Middle frontal gyrus (tissue), 1 donor: ENCODE data around the gene SLC44A4.
"Not testable (repeated sequence)": the region's sequence is repeated elsewhere in the genome, so short reads cannot be mapped to it uniquely, and the experiment has no call there.

Experiments used
- DNase-seq: peaks from one replicate; pipeline ENCODE4 v3.0.0-alpha.2; 2015; ENCODE audit warnings: low spot score; ENCODE audit errors: extremely low spot score

SLC44A4 gene

DNA sequence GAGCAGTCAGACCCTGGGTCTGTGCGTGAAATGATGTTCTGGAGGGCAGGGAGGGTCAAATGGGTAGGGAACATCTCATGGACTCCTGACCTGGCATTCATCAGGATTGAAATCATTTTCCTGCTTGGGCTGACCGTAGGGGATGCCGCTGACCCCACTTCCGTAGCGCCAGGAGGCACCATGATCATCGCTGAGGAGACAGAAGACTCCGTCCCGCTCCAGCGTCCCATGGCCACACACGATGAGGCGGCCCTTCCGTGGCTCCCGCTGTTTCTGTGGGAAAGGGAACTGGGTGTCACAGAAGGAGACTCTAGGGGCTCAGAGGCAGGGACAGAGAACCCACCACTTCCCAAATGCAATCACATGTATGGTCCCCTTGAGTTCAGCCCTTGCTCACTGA, 18.4 kb downstream of the SLC44A4 start:
- no peak for DNase-seq

- no peak for DNase-seq
Observed at GRCh38 chr6:31859923-31860322, 18.9 kb downstream of the SLC44A4 start.

DNA sequence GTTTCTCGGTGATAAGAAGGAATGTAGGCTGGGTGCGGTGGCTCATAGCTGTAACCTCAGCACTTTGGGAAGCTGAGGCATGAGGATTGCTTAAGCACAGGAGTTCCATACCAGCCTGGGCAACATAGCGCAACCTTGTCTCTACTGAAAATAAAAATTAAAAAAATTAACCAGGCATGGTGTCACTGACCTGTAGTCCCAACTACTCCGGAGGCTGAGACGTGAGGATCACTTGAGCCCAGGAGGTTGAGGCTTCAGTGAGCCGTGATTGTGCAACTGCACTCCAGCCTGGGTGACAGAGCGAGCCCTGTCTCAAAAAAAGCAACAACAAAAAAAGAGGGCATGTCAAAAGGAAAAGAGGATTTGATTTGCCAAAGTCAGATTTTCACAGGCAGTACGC, 20.1 kb downstream of the SLC44A4 start:
- DNase-seq, result no peak

- not testable (repeated sequence) for DNase-seq
Observed at GRCh38 chr6:31857774-31858173, 21.0 kb downstream of the SLC44A4 start.

DNA sequence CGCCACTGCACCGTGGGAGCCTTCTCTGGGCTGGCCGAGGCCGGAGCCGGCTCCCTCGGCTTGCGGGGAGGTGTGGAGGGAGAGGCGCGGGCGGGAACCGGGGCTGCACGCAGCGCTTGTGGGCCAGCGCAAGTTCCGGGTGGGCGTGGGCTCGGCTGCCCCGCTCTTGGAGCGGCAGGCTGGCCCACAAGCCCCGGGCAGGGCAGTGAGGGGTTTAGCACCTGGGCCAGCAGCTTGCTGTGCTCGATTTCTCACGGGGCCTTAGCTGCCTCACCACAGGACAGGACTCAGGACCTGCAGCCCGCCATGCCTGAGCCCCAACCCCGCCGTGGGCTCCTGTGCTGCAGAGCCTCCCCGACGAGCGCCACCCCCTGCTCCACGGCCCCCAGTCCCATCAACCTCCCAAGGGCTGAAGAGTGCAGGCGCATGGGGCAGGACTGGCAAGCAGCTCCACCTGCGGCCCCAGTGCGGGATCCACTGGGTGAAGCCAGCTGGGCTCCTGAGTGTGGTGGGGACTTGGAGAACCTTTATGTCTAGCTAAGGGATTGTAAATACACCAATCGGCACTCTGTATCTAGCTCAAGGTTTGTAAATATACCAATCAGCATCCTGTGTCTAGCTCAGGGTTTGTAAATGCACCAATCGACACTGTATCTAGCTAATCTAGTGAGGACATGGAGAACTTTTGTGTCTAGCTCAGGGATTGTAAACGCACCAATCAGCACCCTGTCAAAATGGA, 26.6 kb downstream of the SLC44A4 start:
- DNase-seq, result not testable (repeated sequence)

DNA sequence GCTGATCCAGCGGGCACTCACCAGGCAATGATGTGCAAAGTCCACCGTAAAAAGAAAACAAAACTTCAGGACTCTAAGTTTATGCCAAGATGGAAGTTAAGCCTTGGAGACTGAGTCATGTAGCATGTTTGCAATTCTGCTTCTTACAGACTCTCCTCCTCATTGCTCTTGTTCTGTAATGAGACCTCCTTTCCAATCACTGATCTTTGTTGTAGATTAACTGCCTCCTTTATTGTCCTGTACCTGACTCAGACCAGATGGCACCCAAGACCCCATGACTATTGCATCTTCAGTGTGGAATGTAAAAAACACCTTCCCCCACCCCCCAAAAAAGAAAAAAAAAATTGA, 27.3 kb downstream of the SLC44A4 start:
- DNase-seq, result no peak

DNA sequence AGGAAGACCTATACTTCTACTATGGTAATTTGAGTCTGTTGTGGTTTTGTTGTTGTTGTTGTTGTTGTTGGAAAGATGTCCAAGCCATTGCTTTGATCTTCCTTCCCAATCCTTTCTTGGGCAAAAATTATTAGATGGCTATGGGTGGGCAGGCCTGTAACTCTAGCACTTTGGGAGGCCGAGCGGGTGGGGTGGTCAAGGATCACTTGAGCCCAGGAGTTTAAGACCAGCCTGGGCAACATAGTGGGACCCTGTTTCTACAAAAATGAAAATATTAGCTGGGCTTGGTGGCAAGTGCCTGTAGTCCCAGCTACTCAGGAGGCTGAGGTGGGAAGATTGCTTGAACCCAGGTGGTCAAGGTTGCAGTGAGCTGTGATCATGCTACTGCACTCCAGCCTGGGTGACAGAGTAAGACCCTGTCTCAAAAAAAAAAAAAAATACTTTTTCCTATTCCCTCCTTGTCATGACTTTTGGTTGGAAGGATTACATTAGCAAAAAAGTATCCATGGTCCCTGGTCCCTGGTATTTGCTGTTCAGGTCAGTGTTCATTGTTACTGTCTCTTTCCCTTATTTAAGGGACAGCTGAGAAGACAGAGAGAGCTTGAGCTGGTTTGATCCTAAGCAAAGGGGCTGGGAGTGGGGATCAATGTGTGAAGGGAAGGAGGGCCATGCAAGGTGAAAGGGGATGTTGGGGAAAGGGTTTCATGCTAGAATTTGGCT, 27.9 kb downstream of the SLC44A4 start:
- DNase-seq, result no peak

- no peak for DNase-seq
Observed at GRCh38 chr6:31847276-31847978, 31.4 kb downstream of the SLC44A4 start.

DNA sequence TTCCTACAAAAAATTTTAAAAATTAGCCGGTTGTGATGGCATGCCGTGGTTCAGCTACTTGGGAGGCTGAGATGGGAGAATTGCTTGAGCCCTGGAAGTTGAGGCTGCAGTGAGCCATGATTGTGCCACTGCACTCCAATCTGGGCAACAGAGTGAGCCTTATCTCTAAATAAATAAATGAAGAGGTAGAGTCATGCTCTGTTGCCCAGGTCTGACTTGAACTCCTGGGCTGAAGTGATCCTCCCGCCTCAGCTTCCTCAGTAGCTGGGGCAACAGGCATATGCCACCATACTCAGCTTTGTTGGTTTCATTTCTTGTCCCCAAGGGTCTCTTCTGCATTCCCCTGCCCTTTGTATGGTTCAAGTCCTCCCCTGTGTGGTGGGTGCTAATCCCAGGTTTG, 34.3 kb downstream of the SLC44A4 start:
- DNase-seq, result no peak

DNA sequence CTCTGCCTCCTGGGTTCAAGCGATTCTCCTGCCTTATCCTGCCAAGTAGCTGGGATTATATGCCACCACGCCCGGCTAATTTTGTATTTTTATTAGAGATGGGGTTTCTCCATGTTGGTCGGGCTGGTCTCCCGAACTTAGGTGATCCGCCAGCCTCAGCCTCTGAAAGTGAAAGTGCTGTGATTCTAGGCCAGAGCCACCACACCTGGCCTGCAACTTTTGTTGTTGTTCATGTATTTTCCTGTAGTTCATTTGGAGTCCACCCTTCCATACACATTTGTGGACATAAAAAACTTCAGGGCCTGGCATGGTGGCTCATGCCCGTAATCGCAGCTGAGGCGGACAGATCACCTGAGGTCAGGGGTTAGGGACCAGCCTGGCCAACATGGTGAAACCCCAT, 36.7 kb downstream of the SLC44A4 start:
- no peak for DNase-seq

GRCh38 chr6:31839779-31840126, 39.0 kb downstream of the SLC44A4 start:
- not testable (repeated sequence) for DNase-seq

DNA sequence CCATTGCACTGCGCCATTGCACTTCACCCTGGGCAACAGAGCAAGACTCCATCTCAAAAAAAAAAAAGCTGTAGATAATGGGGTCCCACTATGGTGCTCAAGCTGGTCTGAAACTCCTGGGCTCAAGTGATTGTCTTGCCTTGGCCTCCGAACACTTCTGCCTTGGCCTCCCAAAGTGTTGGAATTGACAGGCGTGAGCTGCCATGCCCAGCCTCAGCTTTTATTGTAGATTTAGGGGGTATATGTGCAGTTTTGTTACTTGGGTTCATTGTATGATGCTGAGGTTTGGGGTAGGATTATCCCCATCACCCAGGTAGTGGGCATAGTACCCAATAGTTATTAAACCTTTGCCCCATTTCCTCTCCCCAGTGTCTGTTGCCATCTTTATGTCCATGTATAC, 39.8 kb downstream of the SLC44A4 start:
- DNase-seq, result no peak

DNA sequence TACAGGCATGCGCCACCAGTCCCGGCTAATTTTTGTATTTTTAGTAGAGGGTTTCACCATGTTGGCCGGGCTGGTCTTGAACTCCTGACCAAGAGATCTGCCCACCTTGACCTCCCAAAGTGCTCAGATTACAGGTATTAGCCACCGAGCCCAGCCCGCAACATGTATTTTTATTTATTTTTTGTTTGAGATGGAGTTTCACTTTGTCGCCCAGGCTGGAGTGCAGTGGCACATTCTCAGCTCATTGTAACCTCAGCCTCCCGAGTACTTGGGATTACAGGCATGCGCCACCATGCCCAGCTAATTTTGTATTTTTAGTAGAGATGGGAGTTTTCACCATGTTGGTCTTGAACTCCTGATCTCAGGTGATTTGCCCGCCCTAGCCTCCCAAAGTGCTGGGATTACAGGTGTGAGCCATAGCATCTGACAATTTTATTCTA, 40.7 kb downstream of the SLC44A4 start:
- not testable (repeated sequence) for DNase-seq

- no peak for DNase-seq
Observed at GRCh38 chr6:31837369-31838113, 41.3 kb downstream of the SLC44A4 start.

- no peak for DNase-seq
Observed at GRCh38 chr6:31836474-31837368, 42.1 kb downstream of the SLC44A4 start.

GRCh38 chr6:31836047-31836473, 42.7 kb downstream of the SLC44A4 start:
- DNase-seq, result no peak

DNA sequence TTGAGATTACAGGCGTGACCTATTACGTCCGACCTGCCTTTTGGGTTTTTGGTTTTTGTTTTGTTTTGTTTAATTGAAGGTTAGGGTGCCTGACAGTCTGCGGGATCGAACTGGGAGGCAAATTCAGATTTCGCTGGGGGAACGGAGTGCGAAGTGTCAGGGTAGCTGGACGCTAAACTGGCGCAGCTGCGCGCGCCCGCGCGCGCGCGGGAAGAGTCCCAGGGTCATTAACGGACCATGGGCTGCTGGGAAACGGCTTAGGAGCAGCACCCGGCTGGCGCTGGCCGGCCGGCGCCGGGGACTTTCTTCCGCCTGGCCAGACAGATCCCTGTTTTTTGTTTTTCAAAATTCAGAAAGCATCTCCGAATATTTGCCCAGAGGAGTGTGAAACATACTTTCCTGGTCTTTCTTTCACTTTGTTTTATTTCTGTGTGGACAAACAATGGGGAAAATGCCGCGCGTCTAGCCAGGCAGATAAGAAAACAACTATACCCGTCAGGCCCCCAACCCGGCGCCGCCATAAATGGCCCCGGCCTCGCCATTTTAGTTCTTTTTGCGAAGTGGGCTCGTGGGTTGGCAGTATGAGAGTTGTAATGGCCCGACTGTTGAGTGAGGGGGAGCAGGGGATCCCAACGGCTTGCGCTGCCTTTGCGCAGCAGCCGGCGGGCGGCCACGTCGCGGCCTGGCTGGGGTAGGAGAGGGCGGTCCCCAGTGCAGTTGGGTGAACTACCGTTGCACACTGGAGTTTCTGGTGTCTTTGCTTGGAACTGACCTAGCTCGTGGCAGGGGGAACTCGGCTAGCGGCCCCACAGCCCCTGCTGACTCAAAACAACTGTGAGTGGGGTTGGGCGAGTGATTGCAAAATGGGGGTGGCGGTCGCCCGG, 44.2 kb downstream of the SLC44A4 start:
- peak; percentile 78 for DNase-seq

- no peak for DNase-seq
Observed at GRCh38 chr6:31831350-31832215, 47.2 kb downstream of the SLC44A4 start.

DNA sequence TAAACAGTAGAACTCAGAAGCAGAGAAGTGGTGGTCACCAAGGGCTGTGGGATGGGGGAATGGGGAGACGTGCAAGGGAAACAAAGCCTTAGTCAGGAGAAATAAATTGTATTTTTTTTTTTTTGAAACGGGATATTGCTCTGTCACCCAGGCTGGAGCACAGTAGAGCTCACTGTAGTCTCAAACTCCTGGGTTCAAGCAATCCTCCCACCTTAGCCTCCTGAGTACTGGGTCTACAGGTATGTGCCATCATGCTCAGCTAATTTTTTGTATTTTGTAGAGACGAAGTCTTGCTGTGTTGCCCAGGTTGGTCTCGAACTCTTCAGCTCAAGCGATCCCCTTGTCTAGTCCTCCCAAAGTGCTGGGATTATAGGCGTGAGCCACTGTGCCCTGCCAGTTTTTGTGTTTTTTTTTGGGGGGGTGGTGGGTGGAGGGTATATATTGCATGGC, 47.9 kb downstream of the SLC44A4 start:
- no peak for DNase-seq
